WI38 (cell line): Measurements from ENCODE around the gene CTNNA2.

ENCODE experiments used
- H3K4me3 ChIP-seq: 2 replicates; pipeline ENCODE4 v1.5.1; 2011; ENCODE audit warnings: low read depth, mild to moderate bottlenecking, control low read depth, low read length
- TF ChIP-seq, protein P1 (sequence below): IDR thresholded peaks from 2 replicates; pipeline ENCODE4 v1.5.1; 2012; ENCODE audit warnings: low read depth, mild to moderate bottlenecking, control low read depth, low read length

The CTNNA2 gene

DNA sequence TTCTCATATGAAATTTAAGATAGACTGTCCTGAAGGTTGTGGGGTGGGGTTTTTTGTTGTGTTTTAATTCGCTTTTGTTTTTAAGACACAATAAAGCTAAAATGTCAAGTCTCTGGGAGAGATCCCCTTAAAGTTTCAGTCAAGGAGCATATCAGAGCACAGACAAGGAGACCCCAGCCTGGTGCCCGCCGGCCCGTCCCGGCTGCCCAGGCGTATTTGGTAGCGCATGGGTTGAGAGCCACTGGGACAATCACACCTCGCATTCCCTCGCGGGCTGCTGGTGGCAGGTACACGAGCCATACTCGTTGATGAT lies 789.1 kb downstream of the CTNNA2 start:
- TF ChIP-seq, protein P1, sequence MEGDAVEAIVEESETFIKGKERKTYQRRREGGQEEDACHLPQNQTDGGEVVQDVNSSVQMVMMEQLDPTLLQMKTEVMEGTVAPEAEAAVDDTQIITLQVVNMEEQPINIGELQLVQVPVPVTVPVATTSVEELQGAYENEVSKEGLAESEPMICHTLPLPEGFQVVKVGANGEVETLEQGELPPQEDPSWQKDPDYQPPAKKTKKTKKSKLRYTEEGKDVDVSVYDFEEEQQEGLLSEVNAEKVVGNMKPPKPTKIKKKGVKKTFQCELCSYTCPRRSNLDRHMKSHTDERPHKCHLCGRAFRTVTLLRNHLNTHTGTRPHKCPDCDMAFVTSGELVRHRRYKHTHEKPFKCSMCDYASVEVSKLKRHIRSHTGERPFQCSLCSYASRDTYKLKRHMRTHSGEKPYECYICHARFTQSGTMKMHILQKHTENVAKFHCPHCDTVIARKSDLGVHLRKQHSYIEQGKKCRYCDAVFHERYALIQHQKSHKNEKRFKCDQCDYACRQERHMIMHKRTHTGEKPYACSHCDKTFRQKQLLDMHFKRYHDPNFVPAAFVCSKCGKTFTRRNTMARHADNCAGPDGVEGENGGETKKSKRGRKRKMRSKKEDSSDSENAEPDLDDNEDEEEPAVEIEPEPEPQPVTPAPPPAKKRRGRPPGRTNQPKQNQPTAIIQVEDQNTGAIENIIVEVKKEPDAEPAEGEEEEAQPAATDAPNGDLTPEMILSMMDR, result no peak
- no peak overlapping the region for H3K4me3 ChIP-seq

DNA sequence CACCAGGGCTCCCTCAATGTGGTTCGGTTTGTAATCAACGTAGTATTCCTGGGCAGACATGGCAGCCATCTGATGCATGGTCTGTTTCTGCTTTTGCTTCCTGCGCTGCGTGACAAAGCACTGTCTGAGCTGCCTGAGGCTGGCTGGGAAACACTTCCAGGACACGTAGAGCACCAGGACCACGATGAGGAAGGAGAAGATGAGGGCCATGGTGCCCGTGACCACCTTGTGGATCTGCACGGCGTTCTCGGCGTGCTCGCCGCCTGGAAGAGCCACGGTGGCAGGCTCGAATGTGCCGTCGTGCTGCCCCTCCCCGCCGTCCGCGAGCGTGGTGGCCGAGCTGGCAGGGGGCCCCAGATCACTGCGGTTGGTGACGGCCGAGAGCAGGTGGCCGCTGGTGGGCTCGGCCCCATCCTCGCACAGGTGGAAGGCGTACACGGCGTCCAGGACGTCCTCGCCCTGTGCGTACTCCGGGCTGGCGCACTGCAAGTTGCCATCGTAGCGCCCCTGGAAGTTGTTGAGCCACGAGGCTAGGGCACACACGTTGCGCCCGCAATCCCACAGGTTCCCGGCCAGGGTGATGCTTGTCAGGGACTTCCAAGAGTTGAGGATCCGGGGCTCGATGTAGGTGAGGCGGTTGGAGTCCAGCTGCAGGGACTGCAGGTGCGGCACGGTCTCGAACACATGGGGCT lies 789.6 kb downstream of the CTNNA2 start:
- TF ChIP-seq, protein P1, result no peak
- no peak overlapping the region for H3K4me3 ChIP-seq

- TF ChIP-seq, protein P1, result no peak
- no peak overlapping the region for H3K4me3 ChIP-seq
Measured at GRCh38 chr2:80303006-80303908, 790.4 kb downstream of the CTNNA2 start.

- TF ChIP-seq, protein P1, result no peak
- H3K4me3 ChIP-seq, result 0 out of 2 replicates have a peak within 1 kb of the TSS, but pooled peaks have one; percentile 2
Measured at GRCh38 chr2:80303909-80304837, 791.3 kb downstream of the CTNNA2 start, which contains the start of gene LRRTM1. Gene LRRTM1 (minus strand): TSS chr2:80304752. CDS start chr2:80303819, 933 bp downstream.

DNA sequence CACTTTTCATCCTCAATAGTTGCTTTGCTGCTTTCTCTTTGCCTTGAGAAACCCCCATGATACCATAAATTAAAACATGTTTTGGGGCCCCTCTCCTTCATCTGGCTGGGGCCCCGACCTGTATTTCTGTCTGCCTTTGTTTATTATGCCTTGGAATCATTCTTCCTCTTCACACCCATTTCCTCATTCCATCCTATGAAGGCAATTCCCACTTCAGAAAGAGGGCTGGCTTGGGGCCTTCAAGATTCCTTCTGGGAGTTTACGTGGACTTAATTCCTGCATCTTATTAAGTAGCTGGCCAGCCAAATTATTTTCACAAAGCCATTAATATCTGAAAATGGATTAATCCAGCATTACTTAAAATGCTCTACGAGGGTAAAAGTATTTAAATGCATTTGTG lies 798.5 kb downstream of the CTNNA2 start:
- TF ChIP-seq, protein P1, result no peak
- no peak overlapping the region for H3K4me3 ChIP-seq

GRCh38 chr2:80312282-80312839 lies 799.5 kb downstream of the CTNNA2 start:
- H3K4me3 ChIP-seq, result no peak overlapping the region
- TF ChIP-seq, protein P1, result no peak
